ENCODE data around the gene FRYL. TPM values are rescaled to one million over a fixed set of nuclear protein-coding genes. Genes with fewer than 3 reads are reported as not detected.

FRYL gene
- total RNA-seq, 1 experiment from 2014 or later: 29.9 TPM

DNA sequence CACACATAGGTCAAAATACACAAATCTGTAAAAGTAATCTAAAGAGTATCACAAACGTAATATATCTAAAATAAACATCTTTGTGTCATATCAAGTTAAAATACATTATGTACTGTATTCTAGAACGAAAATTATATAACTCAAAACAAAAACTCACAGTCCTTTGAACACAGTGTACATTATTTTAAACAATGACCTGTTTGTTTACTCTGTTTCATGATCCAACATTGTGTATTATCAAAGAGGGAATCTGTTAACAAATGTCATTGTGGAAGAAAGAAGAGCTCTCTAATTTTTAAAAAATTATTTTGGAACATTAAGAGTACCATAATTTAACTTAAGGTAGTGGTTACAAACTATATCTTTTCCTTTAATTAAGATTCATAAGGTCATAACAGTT, 144.1 kb downstream of the FRYL start:
- Histone ChIP-seq H3K4me1 (ENCODE audit: insufficient read depth, low read length) (peaks cover 20% of the 10 kb centered on the region), H2AFZ (ENCODE audit: low read length) (no peak overlapping the region), H4K20me1 (ENCODE audit: low read length) (no peaks in the 10 kb centered on the region), H3K9me2 (replicated peaks; ENCODE audit: low read length) (no peaks in the 10 kb centered on the region), H3K4me2 (ENCODE audit: low read length) (0 out of 2 replicates have a peak overlapping the region, but pooled peaks have one; percentile 16), H3F3A (ENCODE audit: low read length, unreplicated experiment) (no peaks in the 10 kb centered on the region), H3K79me2 (ENCODE audit: low read length) (peaks cover 20% of the 10 kb centered on the region; the same call in 1 of the 2 replicates), H3K9ac (ENCODE audit: low read length) (no peak overlapping the region), H3K27me3 (ENCODE audit: low read length) (no peaks in the 10 kb centered on the region), H3K36me3 (ENCODE audit: low read depth, low read length) (no peaks in the 10 kb centered on the region), H3K4me3 (ENCODE audit: low read length) (no peak overlapping the region), H3K9me3 (ENCODE audit: low read length) (no peaks in the 10 kb centered on the region), H3K27ac (ENCODE audit: low read length) (no peak overlapping the region)
- BruUV-seq (replicated peaks): no TSS peak
- POLR2A ChIA-PET (ENCODE audit: unreplicated experiment): no interaction called here
- TF ChIP-seq EZH2 (IDR thresholded peaks at IDR 0.05; ENCODE audit: low read length, unreplicated experiment) (no peak), EZH2phosphoT487 (IDR thresholded peaks at IDR 0.05; ENCODE audit: borderline replicate concordance, low read length) (no peak)
- DNase-seq (no peak), ATAC-seq (no peak)
- CTCF ChIA-PET: no interaction called here
- intact Hi-C loops (cut with micrococcal nuclease): no loop called here

DNA sequence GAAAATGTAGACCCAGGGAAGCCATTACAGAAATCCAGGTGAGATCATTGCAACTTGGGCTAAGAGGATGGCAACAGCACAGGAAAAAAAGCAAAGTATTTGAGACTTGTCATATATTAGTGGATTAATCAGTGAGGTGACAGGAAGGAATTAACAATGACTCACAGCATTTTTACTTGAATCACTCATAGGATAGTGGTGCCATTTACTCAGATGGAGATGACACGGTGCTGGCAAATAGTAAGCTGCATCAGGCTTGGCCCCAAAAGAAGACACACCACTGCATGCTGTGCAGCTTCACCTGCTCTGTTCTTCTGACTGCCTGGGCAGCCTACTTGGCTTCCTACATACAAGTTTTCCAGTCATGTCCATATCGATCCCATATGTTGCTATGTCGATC, 144.8 kb downstream of the FRYL start:
- BruUV-seq (replicated peaks): no TSS peak
- peak; percentile 93 for ATAC-seq
- H3K36me3 ChIP-seq (ENCODE audit: low read depth, low read length): no peaks in the 10 kb centered on the region
- H3K4me3 ChIP-seq (ENCODE audit: low read length): no peak overlapping the region
- no peak overlapping the region for H3K27ac ChIP-seq (ENCODE audit: low read length)
- intact Hi-C loops (cut with micrococcal nuclease): no loop called here
- H3K9me3 ChIP-seq (ENCODE audit: low read length): no peaks in the 10 kb centered on the region
- no peaks in the 10 kb centered on the region for H4K20me1 ChIP-seq (ENCODE audit: low read length)
- H3K27me3 ChIP-seq (ENCODE audit: low read length): no peaks in the 10 kb centered on the region
- H3K4me1 ChIP-seq (ENCODE audit: insufficient read depth, low read length): peaks cover 20% of the 10 kb centered on the region
- CTCF ChIA-PET: no interaction called here
- POLR2A ChIA-PET (ENCODE audit: unreplicated experiment): interaction anchor here (0.6 kb wide), 1 partner anchor 18 kb away, joined by 3 read pairs; no protein-coding TSS in a partner anchor
- no peak overlapping the region for H3K9ac ChIP-seq (ENCODE audit: low read length)
- no peak overlapping the region for H2AFZ ChIP-seq (ENCODE audit: low read length)
- peak; percentile 58 for DNase-seq
- H3K79me2 ChIP-seq (ENCODE audit: low read length): peaks cover 20% of the 10 kb centered on the region; the same call in 1 of the 2 replicates
- H3F3A ChIP-seq (ENCODE audit: low read length, unreplicated experiment): no peaks in the 10 kb centered on the region
- H3K9me2 ChIP-seq (replicated peaks; ENCODE audit: low read length): no peaks in the 10 kb centered on the region
- H3K4me2 ChIP-seq (ENCODE audit: low read length): no peak overlapping the region
- TF ChIP-seq EZH2 (IDR thresholded peaks at IDR 0.05; ENCODE audit: low read length, unreplicated experiment) (no peak), EZH2phosphoT487 (IDR thresholded peaks at IDR 0.05; ENCODE audit: borderline replicate concordance, low read length) (no peak)
- TF ChIP-seq, protein P1, sequence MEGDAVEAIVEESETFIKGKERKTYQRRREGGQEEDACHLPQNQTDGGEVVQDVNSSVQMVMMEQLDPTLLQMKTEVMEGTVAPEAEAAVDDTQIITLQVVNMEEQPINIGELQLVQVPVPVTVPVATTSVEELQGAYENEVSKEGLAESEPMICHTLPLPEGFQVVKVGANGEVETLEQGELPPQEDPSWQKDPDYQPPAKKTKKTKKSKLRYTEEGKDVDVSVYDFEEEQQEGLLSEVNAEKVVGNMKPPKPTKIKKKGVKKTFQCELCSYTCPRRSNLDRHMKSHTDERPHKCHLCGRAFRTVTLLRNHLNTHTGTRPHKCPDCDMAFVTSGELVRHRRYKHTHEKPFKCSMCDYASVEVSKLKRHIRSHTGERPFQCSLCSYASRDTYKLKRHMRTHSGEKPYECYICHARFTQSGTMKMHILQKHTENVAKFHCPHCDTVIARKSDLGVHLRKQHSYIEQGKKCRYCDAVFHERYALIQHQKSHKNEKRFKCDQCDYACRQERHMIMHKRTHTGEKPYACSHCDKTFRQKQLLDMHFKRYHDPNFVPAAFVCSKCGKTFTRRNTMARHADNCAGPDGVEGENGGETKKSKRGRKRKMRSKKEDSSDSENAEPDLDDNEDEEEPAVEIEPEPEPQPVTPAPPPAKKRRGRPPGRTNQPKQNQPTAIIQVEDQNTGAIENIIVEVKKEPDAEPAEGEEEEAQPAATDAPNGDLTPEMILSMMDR (conservative IDR thresholded peaks at IDR 0.05; ENCODE audit: low read depth, low read length): no peak

DNA sequence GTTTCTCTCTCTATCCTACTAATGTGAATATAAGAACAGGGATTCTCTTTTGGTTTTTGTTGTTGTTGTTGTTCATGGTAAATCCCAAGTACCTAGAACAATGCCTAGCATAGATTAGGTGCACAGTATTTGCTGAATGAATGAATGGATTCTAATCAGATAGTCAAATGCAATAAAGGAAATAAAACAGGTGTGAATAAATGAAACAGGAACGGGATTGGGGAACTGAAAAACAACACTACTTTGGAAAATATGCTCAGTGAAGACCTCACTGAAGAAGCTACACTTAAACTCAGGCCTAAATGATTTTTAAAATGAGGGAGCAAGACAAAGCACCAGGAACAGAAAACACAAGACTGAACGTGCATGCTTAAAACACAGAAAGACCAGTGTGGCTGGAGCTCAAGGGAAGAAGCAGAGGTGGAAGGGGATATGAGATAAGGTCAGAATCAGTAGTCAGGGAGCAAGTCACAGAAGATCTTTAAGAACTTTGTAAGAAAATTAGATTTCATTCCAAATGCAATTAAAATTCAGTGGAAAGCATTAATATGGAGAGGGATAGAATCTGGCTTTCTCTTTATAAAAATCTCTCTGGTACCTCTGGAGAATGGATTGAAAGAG, 145.3 kb downstream of the FRYL start:
- H3F3A ChIP-seq (ENCODE audit: low read length, unreplicated experiment): no peaks in the 10 kb centered on the region
- H3K9me3 ChIP-seq (ENCODE audit: low read length): no peaks in the 10 kb centered on the region
- no peak overlapping the region for H3K4me2 ChIP-seq (ENCODE audit: low read length)
- H2AFZ ChIP-seq (ENCODE audit: low read length): no peak overlapping the region
- DNase-seq (no peak), ATAC-seq (no peak)
- no peak overlapping the region for H3K9ac ChIP-seq (ENCODE audit: low read length)
- TF ChIP-seq, protein P1 (conservative IDR thresholded peaks at IDR 0.05; ENCODE audit: low read depth, low read length): no peak
- TF ChIP-seq EZH2 (IDR thresholded peaks at IDR 0.05; ENCODE audit: low read length, unreplicated experiment): no peak
- no peak for TF ChIP-seq EZH2phosphoT487 (IDR thresholded peaks at IDR 0.05; ENCODE audit: borderline replicate concordance, low read length)
- ChIA-PET POLR2A (ENCODE audit: unreplicated experiment) (interaction anchor here (0.6 kb wide), 1 partner anchor 17 kb away, joined by 3 read pairs; no protein-coding TSS in a partner anchor), CTCF (no interaction called here)
- intact Hi-C loops (cut with micrococcal nuclease): no loop called here
- H3K27me3 ChIP-seq (ENCODE audit: low read length): no peaks in the 10 kb centered on the region
- no peaks in the 10 kb centered on the region for H3K9me2 ChIP-seq (replicated peaks; ENCODE audit: low read length)
- H3K36me3 ChIP-seq (ENCODE audit: low read depth, low read length): no peaks in the 10 kb centered on the region
- H3K4me1 ChIP-seq (ENCODE audit: insufficient read depth, low read length): peaks cover 20% of the 10 kb centered on the region
- no TSS peak for BruUV-seq (replicated peaks)
- H4K20me1 ChIP-seq (ENCODE audit: low read length): no peaks in the 10 kb centered on the region
- H3K79me2 ChIP-seq (ENCODE audit: low read length): peaks cover 19% of the 10 kb centered on the region; the same call in 1 of the 2 replicates
- H3K27ac ChIP-seq (ENCODE audit: low read length): no peak overlapping the region; the same call in 1 of the 2 replicates
- no peak overlapping the region for H3K4me3 ChIP-seq (ENCODE audit: low read length)

Data from PC-3 (cell line).